Kidney capillary endothelial cell (primary cell): ENCODE results near the gene MED14.
"Not testable (repeated sequence)": the region's sequence is repeated elsewhere in the genome, so short reads cannot be mapped to it uniquely, and the experiment has no call there.

ENCODE experiments used
- DNase-seq: peaks from one replicate; pipeline ENCODE4 v3.0.0-alpha.2; 2018; ENCODE audit warnings: low spot score

Gene MED14

DNA sequence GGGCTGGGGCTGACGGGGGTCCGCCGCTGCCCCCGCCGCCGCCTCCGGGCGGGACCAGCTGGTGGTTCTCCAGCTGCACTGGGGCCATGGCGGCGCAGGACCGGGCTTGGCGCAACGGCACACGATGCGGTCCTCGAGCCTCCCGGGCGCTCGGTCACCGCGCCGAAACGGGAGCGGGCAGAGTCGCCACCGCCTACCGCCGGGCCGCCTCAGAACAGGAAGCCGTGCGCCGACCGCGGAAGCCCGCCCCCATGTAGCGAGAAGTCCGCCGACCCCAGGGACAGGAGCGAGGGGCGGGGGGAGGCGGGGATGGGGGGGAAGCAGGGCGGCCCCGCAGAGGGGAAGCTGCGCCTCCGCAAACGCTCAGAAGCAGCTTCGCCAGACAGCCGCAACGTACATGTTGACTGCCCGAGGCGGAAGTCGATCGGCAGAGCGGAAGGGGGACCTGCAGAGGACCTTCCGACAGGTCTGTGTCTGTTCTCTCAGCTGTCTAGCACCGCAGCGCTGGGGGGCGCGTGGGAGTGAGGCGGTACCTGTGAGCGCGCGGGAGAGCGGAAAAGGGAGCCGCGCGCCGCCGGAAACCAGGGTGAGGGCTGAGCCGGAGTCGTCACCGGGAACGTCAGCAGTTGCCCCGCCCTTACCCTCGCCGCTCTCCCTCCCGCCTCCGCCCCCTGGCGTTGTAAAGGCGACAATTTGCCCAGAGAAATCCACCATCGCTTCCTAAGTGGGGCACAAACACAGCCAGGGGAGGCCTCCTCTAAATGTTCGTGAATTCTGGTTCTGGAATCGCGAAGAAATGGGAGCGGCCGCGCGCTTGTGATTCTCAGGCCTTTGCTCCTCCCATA, at the start of gene MED14:
TSS of gene MED14 (minus strand) at position 218 of the 845 bp plus-strand sequence. CDS start at position 88, 130 bp downstream.
- peak; percentile 74 for DNase-seq

DNA sequence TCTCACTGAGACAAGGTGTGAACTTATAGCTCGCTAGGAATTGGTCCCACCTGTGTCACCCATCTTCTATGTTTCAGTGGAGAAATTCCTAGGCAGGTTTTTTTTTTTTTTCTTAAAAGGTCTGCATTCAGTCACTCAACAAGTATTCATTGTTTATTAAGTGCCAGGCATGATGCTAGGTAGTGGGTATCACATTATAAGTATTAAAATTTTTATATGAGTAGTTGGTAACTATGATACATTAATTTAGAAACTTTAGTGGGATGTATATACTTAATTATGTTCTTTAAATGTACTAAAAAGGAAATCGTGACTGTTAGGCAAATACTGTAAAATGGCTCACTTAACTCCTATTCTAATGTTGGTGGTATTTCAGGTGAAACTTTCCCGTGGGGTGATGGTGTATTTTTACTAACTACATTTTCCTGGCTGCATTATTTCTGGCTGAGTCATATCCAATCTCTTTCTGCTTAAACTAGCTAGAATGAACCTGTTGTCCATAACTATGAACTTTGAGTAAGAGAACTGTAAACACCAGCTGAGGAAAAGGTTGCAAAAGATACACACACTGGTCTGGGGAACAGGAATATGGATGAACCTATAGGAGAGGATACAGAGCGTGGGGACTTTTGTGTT, 49.3 kb upstream of the MED14 start:
- no peak for DNase-seq

DNA sequence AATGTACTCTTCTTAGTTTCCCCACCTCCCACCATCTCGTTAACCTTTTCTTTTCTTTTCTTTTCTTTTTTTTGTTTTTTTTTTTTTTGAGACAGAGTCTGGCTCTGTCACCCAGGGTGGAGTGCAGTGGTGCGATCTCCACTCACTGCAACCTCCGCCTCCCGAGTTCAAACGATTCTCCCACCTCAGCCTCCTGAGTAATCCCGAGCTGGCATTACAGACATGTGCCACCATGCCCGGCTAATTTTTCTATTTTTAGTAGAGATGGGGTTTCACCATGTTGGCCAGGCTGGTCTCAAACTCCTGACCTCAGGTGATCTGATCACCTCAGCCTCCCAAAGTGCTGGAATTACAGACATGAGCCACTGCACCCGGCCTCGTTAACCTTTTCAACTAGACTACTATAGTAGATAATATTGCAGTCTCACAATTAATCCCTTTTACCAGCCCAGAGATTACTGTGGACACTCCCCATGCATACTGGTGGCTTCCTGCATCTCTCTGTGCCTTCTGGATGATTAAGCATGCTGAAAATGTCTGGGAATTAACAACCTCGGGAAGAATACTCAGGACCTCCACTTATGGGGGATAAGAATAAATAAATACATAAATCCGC, 47.4 kb upstream of the MED14 start:
- DNase-seq, result not testable (repeated sequence)

DNA sequence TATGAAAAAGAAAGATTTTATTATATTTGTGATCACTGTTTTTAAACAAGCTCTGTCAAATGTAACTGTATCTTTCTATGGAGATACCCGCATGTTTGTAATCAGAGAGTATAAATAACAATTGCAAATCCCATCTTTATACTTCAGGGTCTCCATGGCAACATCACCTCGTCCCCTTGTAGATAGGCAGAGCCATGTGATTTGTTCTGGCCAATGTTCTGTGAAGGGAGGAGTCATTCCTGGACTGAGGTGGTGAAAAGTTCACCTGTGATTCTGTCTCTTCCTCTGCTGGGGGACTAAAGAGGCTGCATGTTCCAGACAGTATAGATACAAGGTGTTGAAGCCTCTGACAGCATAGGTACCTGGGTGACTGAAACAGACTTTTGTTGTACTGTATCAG, 45.6 kb upstream of the MED14 start:
- no peak for DNase-seq

DNA sequence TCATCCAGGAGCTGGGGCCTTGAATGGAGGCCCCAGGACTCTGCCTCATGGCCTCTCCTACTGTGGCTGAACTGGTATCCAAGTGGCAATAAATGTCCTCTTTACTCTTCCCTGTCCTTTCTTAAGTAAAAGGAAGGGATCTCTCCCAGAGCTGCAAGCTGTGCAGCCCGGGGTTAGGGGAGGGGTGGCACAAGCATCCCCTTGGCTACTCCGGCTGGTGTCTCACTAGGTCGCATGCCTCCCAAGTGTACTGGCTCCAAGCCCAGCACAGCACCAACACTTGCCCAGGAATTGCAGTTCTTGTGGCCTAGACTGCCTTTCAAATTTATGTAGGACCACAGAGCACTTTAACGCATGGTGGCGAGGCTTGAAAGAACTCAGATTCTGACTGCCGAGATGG, 44.7 kb upstream of the MED14 start:
- no peak for DNase-seq

DNA sequence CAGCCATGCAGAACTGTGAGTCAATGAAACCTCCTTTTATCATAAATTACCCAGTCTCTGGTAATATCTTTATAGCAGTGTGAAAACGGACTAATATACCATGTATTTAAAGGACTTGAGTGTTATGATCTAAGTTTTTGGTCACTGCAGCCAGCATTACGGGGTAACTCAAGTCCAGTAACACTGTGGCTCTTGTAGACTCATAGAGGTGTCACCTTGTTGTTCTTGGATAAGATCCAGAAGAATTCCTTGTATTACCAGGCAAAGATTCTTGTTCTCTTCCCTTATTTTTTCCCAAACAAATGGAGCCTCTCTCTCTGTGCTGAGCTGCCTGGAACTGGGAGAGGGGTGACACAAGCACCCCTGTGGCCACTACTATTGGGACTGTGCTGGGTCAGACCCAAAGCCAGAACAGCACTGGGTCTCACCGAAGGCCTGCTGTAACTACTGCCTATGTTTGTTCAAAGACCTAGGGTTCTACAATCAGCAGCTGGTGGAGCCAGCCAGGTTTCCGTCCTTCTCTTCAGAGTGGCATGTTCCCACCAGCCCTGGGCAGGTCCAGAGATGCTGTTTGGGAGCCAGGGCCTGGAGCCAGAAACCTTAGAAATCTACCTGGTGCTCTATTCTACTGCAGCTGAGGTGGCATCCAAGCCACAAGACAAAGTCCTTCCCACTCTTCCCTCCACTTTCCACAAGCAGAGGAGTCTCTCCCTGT, 43.7 kb upstream of the MED14 start:
- DNase-seq, result peak; percentile 33

DNA sequence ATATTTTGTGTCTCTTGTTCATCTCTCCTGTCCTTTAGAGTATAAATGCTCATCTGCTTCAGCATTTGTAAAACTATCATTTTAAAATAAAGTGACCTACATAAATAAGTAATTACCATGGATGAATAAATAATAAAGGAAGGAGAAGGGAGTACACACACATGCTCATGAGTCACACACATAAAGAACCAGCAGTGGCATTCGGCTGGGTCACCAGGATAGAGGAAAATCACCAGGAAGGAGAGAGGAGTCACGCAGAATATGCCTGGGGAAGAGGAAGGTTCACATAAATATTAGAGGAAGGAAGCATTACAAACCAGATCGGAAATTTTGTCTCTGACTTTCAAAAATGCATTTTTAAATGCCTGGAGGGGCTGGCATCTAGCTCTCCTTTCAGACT, 38.5 kb upstream of the MED14 start:
- DNase-seq, result peak; percentile 64

DNA sequence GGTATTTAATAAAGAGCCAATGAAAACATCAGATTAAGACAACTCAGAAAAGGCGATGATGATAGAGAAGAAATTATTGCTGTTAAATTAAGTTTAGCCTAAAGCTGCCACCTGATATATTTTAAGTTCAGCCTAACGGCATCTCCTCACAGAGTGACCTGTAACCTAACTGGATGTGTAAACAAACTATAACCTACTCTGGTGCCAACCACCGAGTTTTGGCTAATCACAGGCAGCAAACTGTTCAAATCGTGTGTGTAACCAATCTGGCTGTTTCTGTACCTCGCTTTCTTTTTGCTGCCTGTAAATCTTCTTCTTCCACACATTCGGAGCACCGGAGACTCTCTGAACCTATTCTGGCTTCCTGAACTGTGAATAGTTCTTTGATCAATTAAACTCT, 37.8 kb upstream of the MED14 start:
- no peak for DNase-seq

DNA sequence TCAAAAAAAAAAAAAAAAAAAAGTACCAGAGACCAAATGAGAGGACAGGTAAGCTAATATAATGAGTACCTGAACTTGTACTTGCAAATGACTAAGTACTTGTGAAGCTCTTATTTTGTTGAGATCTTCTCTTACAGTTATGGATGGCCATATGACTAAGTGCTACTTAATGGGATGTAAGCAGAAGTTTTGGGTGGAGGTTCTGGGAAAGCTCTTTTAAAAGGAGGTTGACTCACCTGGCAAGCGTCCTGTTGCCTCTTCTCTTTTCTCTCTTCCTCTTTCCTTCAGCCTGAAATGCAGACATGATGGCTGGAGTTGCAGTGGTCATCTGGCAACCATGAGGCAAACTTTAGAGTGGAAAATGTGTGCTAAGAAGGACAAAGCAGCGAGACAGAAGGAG, 36.9 kb upstream of the MED14 start:
- no peak for DNase-seq

DNA sequence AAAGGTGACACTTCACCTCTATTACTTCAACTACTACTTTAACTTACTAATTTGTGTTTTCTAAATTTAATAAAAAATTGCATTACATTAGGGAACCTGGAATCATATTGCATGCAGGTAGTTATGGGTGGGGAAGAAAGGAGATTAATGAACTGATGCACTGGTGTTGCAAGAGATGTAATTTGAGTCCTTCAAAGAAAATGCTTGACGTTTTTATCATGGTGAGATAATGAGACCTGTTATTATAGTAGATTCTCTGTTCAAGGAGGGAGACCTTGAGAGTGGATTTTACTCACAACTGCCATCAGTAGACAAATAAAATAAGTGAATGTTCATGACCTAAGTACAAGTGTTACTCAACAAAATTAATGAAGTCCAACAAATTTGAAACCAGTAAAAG, 26.4 kb upstream of the MED14 start:
- DNase-seq, result no peak

DNA sequence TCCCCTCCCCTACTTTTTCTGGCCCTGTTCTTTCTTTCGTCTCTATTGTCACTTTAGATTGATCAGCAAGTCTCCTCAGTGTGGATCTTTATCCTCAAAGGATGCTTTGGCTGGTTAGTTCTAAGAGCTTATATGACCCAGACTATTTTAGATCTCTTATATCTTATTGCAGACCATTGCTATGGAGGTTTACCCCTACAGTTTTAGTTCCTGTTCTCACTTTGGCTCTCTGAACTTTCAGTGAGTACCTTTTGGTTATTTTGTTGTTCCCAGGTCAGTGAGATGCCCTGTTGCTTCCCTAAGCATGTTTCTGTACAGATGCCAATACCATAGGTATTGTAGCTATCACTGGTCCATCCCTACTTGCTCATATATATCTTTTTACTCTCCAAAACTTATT, 24.0 kb upstream of the MED14 start:
- DNase-seq, result no peak

DNA sequence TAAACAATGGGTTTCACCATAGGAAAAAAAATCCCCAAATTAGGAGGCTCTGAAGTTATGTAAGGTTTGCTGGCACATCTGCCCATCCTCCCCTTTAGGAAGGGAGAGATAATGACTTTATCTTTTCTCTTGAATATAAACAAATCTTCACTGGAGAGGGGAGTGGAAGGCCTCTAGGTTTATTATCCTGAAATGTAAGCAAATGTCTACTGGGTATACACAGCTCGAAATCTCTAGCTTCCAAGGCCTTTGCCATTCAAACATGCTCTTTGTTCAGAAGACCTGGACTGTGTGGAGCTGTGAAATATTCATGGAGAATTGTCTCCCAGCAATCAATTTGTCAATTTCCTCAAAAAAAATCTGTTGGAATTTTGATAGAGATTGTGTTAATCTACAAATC, 21.7 kb upstream of the MED14 start:
- DNase-seq, result no peak

DNA sequence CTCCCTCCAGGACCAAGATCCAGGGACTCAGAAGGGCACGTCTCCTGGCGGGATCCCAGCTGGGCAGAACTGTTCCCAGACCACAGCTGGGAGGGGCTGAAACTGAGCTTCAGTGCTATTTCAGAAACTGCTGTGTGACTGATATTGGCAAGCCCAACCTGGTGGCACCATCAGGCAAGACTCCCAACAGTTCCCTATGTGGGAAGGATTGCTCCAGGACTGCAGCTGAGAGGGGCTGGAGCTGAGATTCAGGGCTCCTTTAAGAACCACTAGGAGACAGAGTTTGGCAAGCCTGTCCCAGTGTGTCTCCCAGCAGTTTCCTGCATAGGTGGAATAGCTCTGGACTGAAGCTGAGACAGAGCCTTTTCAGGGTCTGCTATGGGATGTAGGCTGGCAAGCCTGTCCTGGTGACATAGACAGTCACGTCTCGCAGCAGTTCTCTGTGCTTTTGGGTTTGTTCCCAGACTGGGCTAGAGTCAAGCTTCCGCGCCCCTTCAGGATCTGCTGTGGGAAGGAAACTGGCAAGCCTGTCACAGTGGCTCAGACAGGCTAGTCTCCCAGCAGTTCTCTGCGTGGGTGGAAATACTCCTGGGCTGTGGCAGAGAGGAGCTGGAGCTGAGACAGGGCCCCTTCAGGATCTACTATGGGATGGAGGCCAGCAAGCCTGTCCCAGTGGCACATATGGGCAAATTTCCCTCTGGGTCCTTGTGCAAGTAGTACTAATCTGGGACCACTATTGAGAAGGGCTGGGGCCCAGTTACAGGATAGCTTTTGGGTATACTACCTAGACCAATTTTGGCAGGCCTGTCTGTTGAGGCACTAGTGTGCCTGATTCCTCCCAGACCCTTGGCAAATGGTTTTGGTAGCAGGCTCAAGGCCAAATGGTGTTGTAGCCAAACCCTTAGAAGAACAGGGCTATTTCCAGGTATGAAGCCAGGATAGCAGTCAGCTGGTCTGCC, 20.2 kb upstream of the MED14 start:
- DNase-seq, result no peak

DNA sequence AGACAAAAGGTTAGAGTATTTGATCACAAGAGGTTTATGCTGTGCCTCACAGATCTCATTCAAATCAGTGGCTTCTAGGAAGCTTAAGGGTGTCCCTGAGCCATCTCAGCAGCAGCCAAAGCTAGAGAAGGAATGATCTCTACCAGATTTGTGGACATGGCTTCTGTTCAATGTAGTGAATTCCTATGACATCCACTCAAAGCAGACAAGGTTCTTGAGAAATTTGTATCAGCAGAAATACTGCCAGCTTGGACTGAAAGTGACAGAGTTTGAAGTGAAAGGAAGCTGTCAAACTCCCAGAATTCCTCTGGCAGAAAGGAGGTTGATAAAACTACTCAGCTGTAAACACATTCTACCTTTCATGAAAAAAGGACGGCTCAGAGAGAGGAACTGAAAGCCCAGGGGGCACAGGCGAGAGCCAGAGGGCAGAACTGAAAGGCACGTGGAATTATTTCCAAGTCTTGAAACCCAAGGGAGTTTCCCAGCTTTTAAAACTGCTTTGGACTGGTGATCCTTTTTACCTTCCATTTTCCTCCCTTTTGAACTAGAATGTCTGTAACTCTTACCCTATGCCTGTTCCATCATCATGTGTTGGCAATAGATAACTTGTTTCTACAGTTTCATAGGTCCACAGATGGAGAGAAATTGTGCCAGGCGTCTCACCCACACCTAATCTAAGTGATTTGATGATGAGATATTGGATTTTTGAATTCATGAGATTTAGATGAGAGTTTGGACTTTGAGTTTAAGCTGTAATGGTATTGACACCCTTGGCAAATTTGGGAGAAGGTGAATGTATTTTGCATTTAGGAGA, 14.5 kb upstream of the MED14 start:
- no peak for DNase-seq

DNA sequence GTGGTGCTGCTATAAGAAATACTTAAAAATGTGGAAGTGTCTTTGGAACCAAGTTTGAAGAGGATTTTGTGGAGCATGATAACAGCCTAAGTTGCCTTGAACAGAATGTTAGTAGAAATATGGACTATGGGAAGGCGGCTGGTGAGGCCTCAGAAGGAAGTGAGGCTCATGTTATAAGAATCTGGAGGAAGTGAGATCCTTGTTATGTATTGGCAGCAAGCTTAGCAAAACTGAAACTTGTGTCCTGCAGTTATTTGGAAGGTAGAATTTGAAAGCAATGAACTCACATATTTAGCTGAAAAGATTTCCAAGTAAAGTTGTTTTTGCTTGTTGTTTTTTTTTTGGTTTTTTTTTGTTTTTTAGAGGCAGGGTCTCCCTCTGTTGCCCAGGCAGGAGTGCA, 13.6 kb upstream of the MED14 start:
- DNase-seq, result no peak

DNA sequence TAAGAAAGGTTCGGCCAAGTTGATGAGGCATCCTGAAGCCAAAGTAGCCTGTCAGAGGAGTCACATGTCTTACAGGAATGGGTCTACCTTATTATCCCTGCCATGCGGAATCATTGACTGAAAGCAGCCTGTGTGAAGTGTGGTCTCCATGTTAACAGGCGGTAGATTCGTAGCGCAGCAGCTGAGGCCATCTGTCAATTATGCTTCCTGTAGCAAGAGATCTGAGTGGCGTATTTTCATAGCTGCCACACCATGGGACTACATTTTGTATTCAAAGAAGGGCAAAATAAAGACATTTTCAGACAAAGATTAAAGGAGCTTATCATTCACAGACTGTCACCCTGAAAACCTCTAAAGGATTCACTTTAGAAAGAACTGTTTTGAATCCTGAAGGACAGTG, 11.2 kb upstream of the MED14 start:
- DNase-seq, result no peak

DNA sequence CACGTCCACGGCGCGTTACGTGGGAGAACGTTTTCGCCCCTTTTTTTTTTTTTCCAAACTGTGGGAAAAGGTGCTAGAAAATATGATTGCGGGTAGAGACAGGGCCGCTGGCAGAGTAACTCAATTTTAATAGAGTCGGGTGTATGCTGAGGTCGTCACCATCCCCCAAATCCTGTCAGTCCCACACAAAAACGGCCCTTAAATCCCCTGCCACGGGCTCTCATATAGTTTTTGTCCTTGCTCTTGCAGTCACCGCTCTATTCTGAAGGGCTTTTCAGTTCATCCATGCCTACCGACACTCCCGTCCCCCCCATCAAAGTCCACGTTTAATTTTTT, 796 bp upstream of the MED14 start:
- no peak for DNase-seq

DNA sequence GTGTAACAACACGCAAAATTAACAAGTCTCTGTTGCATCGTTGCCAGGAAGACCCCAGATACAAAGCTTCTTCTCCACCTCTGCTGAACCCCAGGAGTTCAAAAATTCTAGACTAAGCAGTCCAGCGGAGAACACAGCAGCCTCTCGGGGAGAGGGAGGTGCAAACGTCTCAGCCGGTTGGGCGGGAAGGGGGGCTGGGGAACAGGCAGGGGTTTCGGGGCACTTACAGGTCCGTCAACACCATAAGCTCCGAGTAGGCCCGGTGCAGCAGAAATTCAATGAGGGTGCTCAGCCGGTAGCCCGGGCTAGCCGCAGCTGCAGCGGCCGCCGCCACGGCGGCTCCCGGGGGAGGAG, 394 bp downstream of the MED14 start:
- no peak for DNase-seq

DNA sequence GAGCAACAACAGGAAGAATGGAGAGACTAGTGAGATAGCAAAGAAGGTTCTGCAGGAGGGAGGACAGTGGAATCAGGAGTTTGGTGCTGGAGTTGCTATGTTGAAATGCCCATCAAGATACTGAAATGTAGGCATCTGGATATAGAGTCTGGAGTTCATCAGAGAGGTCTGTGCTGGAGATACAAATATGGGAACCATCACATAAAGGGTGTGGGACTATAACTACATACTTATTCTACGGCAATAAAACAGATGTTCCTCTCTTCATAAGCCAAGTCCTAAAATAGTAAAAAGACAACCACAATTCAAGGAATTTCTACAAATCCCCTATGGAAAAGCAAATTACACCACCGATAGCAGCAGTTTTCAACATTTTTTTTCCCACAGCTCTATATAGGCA, 1.6 kb downstream of the MED14 start:
- no peak for DNase-seq

DNA sequence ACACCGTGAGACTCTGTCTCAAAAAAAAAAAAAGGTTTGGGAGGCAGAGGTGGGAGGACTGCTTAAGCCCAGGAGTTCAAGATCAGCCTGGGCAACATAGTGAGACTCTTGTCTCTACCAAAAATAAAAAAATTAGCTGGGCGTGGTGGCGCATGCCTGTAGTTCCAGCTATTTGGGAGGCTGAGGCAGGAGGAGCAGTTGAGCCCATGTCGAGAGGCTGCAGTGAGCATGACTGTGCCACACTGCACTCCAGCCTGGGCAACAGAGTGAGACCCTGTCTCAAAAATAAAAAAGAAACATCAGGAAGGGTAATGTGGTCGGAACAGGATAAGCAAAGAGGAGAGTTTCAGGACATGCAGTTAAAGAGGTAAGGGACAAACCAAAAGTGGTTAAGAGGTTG, 2.8 kb downstream of the MED14 start:
- not testable (repeated sequence) for DNase-seq
